ENCODE results near the gene ALDH1A2.

- TF ChIP-seq, protein P1, sequence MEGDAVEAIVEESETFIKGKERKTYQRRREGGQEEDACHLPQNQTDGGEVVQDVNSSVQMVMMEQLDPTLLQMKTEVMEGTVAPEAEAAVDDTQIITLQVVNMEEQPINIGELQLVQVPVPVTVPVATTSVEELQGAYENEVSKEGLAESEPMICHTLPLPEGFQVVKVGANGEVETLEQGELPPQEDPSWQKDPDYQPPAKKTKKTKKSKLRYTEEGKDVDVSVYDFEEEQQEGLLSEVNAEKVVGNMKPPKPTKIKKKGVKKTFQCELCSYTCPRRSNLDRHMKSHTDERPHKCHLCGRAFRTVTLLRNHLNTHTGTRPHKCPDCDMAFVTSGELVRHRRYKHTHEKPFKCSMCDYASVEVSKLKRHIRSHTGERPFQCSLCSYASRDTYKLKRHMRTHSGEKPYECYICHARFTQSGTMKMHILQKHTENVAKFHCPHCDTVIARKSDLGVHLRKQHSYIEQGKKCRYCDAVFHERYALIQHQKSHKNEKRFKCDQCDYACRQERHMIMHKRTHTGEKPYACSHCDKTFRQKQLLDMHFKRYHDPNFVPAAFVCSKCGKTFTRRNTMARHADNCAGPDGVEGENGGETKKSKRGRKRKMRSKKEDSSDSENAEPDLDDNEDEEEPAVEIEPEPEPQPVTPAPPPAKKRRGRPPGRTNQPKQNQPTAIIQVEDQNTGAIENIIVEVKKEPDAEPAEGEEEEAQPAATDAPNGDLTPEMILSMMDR (IDR thresholded peaks at IDR 0.05): no peak
- no peak for TF ChIP-seq POLR2A (IDR thresholded peaks at IDR 0.05)
Observed at GRCh38 chr15:58087871-58088270, 22.4 kb upstream of the ALDH1A2 start.

Data from right lobe of liver (tissue), 4 donors.